ELF-1 (cell line): ENCODE results near the gene SCARB2.

Experiments used
- DNase-seq: peaks from one replicate; pipeline ENCODE4 v3.0.0-alpha.2; 2016; ENCODE audit warnings: low read depth, low spot score

SCARB2 gene

DNA sequence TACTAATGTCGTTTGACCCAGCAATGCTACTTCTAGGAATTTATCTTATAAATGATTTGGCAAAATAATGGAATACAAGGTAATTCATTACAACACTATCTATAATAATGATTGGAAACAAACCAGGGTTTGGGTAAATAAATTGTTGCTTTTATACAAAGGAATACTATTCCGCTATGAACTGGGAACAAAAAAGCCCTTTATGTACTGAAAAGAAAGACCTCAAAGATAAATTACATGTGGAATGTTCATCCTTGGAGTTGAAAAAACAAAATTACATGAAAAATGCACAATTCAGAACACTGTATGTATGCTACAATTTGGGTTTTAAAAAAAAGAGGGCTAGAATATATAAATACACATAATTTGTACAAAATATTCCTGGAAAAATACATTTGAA, 60.3 kb downstream of the SCARB2 start:
- DNase-seq, result no peak

DNA sequence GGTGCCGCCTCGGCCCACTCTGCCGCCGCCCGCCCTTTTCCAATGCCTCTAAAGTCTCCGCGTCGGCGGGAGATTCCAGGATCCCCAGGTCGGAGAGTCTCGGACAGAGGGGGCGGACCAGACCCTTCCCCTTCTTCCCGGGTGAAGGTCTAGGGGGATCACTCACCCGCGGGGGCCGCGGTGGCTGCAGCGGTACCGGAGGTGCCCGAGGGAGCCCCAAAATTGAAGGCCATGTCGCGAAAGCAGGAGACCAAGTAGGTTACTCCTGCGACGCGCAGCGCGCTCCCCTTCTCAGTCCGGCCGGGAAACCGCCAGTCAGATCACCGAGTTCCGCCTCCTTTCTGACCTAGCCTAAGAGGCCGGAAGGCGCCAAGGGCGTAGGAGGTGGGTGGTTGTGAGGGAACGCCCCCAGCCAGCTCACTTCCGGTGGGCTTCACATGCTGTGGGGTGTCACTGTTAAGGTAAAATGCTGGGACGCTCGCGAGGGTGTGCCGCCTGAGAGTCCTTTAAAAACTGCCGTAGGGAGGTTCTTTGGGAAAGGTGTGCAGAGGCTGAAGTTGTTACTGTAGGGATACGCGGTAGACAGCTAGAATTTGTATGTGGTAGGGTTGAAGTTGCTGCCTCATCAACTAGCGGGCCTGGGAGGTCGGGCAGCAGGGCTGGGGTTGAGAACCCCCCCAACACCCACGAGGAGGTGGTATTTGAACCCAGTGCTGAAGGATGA, 65.3 kb downstream of the SCARB2 start, which contains the start of gene NUP54:
Gene NUP54, minus strand, starts transcription at position 256 of the 724 bp plus-strand sequence. Its CDS starts 23 bp downstream, at position 233.
- DNase-seq, result peak; percentile 98

DNA sequence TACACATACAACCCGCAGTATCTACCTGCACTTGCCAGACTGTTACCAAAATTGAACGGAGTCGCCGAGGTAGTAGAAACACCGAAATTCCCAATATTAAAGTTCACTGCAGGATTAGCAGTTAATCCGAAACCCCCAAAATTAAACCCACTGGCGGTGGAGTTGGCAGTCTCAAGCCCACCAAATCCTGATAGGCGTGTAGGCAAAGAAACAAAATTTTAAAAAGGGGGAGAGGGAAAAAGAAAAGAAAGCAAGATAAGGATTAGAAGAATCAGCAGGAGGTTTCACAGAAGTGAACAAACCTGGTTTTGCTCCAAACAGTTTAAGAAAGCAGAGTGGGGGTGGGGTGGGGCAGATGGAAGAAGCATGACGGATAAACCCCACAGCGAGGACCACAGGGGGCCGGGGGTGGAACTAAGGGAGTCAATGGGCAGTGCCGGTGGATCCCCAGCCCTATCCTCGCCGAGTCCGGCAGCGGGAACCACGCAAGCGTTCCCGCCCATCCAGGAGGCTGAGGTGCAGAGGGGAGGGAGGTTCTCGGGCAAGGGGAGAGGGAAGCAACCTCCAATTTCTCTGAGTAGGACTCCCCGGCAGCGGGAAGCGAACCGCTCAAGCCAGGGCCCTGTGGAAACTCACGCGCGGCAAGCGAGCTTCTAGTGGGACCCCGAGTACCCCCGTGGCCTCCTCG, 66.0 kb downstream of the SCARB2 start:
- DNase-seq, result peak; percentile 93

DNA sequence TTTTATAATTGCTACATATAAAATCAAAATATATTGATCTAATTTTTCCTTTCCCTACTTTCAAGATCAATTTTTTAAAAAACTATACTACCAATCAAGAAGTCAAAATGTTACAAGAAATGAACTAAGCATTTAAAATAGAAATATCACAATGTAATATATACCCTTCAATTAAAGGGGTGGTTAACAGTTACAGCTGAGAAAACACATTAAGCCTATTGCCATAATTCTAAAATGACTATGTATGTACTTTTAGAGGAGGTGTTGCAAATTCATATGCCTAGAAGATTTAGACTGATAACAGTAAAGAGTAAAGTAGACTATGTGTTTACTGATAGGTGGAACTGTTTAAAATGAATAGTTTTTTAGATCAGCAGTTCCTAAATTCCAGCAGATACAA, 69.1 kb downstream of the SCARB2 start:
- no peak for DNase-seq

DNA sequence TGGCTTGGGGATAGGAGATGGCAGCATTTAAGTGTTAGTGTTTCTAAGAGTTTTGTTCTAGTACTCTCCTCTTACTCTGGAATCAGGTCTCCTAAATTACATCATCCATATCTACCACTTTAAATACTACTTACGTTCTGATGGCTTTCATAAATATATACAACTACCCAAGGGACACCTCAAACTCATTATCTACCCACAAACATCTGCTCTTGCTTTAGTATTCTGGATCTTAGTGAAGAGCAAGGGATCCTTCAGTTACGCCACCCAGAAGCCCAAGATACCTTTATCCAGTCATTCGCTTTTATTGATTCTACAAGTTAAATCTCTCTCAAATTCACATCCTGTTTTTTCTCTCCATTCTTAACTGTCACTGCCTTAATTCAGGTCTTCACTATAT, 72.4 kb downstream of the SCARB2 start:
- no peak for DNase-seq

DNA sequence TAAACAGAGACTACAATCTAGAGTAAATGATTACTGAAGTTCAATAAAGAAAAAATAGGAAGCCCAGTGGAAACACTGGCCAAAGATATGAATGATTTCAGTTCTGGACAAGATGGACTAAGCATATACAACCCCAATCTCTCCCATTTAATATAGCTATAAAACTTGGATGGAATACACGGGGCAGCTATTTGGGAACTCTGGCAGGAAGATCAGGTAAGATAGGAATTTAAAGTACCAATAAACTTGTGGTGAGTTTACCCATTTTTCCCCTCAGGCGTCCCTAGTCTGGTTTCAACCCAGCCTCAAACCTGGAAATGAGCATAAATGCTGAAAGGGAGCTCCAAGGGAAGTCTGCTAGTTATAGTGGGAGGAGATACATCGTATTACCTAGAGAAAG, 85.9 kb downstream of the SCARB2 start:
- DNase-seq, result no peak

DNA sequence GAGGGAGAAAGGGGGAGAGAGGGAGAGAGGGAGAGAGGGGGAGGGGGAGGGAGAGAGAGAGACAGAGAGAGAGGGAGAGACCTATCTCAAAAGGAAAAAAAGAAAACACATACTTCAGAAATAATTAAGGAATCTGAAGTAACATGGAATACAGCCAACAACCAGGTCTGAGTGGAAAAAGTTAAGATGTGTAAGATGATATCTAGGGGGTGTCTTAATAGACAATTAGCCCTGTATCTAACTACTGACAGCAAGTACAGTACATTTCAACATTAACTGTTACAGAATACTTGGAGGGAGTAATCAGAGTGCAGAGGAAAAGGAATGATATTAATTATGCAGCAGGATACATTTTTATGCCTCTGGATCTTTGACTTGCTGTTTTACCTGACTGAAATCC, 87.8 kb downstream of the SCARB2 start:
- DNase-seq, result no peak

DNA sequence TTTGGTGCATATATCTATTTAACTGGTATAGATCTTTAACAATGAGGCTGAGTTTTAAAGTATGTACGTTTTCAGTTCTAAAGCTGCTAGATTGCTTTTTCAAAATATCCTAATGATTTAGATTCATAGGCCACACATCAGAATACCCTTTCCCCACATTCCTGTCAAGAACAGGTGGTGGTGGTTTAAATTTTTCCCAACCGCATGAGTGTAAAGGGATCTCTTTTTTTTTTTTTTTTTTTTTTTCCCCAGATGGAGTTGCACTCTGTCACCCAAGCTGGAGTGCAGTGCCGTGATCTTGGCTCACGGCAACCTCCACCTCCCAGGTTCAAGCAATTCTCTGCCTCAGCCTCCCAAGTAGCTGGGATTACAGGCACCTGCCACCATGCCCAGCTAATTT, 93.4 kb downstream of the SCARB2 start:
- no peak for DNase-seq

DNA sequence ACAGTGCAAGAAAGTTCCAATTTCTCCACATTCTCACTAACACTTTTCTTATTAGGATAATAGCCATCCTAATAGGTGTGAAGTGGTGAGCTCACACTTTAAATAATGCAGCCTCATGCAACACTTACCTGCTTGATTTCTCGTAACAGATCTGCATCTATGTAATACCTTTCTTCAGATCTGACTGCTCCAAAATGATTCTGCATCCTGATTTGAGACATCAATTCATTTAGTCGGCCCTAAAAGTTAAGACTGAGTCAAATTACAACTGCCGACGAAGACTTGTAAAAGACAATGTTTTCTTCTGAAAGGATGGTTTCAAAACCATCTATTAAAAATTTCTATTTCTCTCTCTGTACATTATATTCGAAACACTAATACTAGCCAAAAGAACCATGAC, 96.1 kb downstream of the SCARB2 start:
- DNase-seq, result no peak

DNA sequence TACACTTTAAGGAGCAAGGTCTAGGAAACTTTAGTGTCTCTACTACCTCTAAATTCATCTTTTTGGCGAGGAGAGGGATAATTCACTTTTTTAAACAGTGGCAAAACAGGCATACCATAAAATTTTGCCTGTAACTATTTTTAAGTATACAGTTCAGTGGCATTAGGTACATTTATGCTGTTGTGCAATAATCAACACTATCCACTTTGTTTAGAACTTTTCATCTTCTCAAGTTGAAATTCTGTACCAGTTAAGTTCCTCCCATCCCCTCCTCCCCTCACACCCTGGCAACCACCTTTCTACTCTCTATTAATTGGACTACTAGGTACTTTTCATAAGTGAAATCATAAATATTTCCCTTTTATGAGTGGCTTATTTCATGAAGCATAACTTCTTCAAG, 96.8 kb downstream of the SCARB2 start:
- DNase-seq, result no peak
